SH-SY5Y (cell line): Measurements from ENCODE around the gene MLC1.

Source experiments
- GATA2 ChIP-seq: IDR thresholded peaks from 2 replicates; pipeline ENCODE4 v1.6.1; 2011; ENCODE audit warnings: mild to moderate bottlenecking, low read depth, low read length
- GATA3 ChIP-seq: IDR thresholded peaks from 2 replicates; pipeline ENCODE4 v1.6.1; 2011; ENCODE audit warnings: low read depth, mild to moderate bottlenecking, low read length, moderate library complexity

The MLC1 gene

GRCh38 chr22:50047346-50047745 lies 37.9 kb downstream of the MLC1 start:
- TF ChIP-seq GATA2: no peak

DNA sequence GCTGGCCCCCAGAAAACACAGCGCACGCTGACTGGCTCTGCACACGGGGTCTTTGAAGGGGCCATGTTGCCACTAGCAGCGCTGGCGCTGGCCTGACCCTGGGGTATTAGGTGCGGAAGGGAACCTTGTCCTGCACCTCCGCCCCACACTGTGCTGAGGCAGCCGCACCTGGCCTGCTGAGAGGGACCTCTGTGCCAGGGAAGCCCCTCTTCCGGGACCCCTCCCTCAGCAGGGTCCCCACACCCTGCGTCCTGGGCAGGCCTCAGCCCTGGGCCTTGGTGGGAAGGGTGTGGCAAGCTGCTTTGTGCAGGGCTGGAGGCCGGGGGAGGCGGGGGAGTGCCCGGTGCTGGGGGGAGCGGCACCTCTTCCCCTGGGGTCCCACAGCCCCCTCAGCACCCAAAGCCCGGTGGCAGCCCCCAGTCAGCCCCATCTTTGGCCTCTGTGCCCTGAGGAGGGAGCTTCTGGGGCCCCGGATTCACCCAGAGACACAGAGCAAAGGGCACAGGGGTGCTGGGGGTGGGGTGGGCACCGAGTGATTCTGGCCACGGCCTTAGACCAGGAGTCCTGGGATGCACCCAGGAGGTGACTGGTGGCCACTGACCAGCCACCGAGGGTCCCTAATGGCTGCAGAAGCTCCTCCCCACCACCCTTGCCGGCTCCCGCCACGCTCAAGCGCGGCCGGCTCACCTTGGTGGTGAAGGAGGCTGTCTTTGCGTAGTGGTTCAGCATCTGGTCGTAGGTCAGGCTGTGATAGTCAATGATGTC lies 38.6 kb downstream of the MLC1 start:
- TF ChIP-seq GATA3: no peak
- TF ChIP-seq GATA2: no peak

- no peak for TF ChIP-seq GATA3
- no peak for TF ChIP-seq GATA2
These were observed 39.2 kb downstream of the MLC1 start for GRCh38 chr22:50046019-50046415.

- TF ChIP-seq GATA3 (no peak), GATA2 (no peak)
These were observed 39.8 kb downstream of the MLC1 start for GRCh38 chr22:50045211-50046018.

GRCh38 chr22:50044485-50045118 lies 40.6 kb downstream of the MLC1 start:
- no peak for TF ChIP-seq GATA2
- TF ChIP-seq GATA3: no peak

DNA sequence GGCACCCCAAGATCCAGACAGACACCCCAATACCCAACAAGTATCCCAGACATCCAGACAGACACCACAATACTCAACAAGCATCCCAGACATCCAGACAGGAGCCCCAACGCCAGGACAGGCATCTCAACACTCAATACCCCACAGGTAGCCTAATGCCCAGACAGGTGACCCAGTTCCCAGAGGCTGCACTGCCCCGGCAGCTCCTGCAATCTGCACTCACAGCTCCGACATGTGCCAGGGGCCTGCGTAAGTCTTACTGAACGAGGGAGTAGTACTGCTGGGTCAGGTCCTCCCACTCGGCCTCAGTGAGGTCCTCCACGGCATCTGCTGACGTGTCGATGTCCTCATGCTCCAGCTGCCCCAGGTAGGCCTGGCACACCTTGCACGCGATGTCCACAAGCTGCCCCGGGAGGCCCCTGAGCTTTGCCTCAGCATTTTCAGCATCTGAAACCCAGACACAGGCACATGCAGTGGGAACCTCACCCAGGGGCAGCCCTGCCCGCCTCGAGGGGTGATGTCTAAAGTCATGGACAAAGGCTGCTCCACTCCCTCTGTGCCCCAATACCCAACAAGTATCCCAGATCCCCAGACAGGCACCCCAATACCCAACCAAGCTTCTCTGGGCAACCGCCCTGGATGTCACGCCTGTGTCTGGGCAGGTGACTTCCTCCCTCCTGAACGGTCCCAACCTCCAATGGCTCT lies 43.7 kb downstream of the MLC1 start:
- TF ChIP-seq GATA3: no peak
- TF ChIP-seq GATA2: no peak

- TF ChIP-seq GATA2: no peak
- TF ChIP-seq GATA3: no peak
These were observed 44.5 kb downstream of the MLC1 start for GRCh38 chr22:50040717-50041116.

DNA sequence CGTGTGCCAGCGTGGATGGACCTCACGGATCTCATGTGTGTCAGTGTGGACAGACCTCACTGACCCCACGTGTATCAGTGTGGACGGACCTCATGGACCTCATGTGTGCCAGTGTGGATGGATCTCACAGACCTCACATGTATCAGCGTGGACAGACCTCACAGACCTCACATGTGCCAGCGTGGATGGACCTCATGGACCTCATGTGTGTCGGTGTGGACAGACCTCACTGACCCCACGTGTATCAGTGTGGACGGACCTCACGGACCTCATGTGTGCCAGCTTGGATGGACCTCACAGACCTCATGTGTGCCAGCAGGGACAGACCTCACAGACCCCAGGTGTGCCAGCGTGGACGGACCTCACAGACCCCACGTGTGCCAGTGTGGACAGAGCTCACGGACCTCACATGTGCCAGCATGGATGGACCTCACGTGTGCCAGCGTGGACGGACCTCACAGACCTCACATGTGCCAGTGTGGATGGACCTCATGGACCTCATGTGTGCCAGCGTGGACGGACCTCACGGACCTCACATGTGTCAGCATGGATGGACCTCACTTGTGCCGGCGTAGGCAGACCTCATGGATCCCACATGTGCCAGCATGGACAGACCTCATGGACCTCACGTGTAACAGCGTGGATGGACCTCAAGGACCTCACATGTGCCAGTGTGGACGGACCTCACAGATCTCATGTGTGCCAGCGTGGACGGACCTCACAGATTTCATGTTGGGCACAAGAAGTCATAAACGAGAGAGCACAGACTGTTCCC lies 45.4 kb downstream of the MLC1 start:
- TF ChIP-seq GATA3 (no peak), GATA2 (no peak)

DNA sequence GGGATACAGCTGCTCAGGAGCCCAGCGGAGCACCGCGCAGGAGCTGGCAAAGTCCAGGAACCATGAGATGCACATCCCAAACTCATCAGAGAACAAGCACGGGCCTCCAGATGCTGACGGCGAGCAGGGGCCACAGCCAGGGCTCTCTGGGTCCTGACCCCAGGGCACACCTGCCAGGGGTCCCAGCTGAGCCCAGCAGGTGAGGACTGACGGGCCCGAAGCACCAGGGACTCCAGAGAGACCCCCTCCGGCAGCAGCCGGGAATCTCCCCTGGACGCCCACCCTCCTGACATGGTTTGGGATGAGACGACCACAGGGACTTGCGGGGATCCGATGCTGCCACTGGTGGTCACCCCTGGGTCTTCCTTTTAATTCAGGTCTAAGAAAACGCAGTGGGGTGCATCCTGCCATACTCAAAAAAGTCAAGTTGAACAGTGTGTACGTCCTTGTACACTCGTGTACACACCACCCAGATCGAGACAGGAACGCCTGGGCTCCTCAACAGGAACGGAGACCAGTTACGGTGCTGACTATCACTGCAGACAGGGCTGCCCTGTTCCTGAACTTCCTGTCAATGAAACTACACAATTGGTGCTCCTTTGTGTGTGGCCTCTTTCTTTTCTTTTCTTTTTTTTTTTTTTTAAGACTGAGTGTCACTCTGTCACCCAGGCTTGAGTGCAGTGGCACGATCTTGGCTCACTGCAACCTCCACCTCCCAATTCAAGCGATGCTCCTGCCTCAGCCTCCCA lies 49.1 kb downstream of the MLC1 start:
- TF ChIP-seq GATA3: no peak
- TF ChIP-seq GATA2: no peak

GRCh38 chr22:50035131-50035881 lies 49.9 kb downstream of the MLC1 start:
- TF ChIP-seq GATA2 (no peak), GATA3 (no peak)

GRCh38 chr22:50034126-50035081 lies 50.8 kb downstream of the MLC1 start:
- no peak for TF ChIP-seq GATA2
- no peak for TF ChIP-seq GATA3
